MCF 10A (cell line): Measurements from ENCODE around the gene SUGCT. TPM values are rescaled to one million over a fixed set of nuclear protein-coding genes. Genes with fewer than 3 reads are reported as not detected.

Source experiments
- BruUV-seq: library from RNA; stranded (reverse); fragments of 400-500 nt; replicated peaks from 2 replicates; lab custom pipeline; 2021; lab: Mats Ljungman, UMichigan
- CTCF ChIA-PET: fragments of 300-600 bp; sonication (Branson Sonifier 250); formaldehyde crosslinking; extraction: SDS; loops from one replicate; lab custom pipeline; 2021; ENCODE audit warnings: antibody characterized with exemption, inconsistent platforms; lab: Yijun Ruan, JAX
- POLR2A ChIA-PET: fragments of 300-600, 350-650 bp; sonication (Branson Sonifier 250); formaldehyde crosslinking; extraction: SDS; loops from one replicate; lab custom pipeline; 2020; ENCODE audit warnings: antibody characterized with exemption, inconsistent platforms; lab: Yijun Ruan, JAX
- DNase-seq: peaks from one replicate; pipeline ENCODE4 v3.0.0-alpha.2; 2018; ENCODE audit not compliant: unreplicated experiment
- H3K27ac Mint-ChIP-seq: one replicate; pipeline ENCODE4 v1.8.0; 2022; ENCODE audit warnings: mild to moderate bottlenecking, low read depth, mixed read lengths; ENCODE audit not compliant: unreplicated experiment
- H3K27me3 Mint-ChIP-seq: one replicate; pipeline ENCODE4 v1.8.0; 2022; ENCODE audit warnings: mixed read lengths; ENCODE audit not compliant: insufficient read depth, unreplicated experiment
- H3K36me3 Mint-ChIP-seq: one replicate; pipeline ENCODE4 v1.8.0; 2022; ENCODE audit warnings: mild to moderate bottlenecking, moderate library complexity, mixed read lengths; ENCODE audit not compliant: insufficient read depth, unreplicated experiment
- H3K4me1 Mint-ChIP-seq: one replicate; pipeline ENCODE4 v1.8.0; 2022; ENCODE audit warnings: mixed read lengths; ENCODE audit not compliant: insufficient read depth, unreplicated experiment
- H3K4me3 Mint-ChIP-seq: one replicate; pipeline ENCODE4 v1.8.0; 2022; ENCODE audit warnings: mild to moderate bottlenecking, moderate library complexity, mixed read lengths; ENCODE audit not compliant: unreplicated experiment
- H3K9me3 Mint-ChIP-seq: one replicate; pipeline ENCODE4 v1.8.0; 2022; ENCODE audit warnings: mixed read lengths; ENCODE audit not compliant: unreplicated experiment
- CTCF ChIP-seq: fragments of 200-600 bp; IDR thresholded peaks from one replicate; pipeline ENCODE4 v1.8.0; 2022; ENCODE audit warnings: antibody characterized with exemption, mild to moderate bottlenecking; ENCODE audit not compliant: unreplicated experiment
- intact Hi-C: fragments of 100-400 bp; cut with micrococcal nuclease; formaldehyde crosslinking; loops from 2 replicates; pipeline ENCODE4 v1.14.1; 2022
- total RNA-seq: library from RNA; stranded (reverse); gene quantifications from 2 replicates; pipeline ENCODE4 v1.2.3, GENCODE V29; 2022

Gene SUGCT
- total RNA-seq, 1 experiment from 2014 or later: 25.4 TPM

GRCh38 chr7:40883826-40884225 lies 749.0 kb downstream of the SUGCT start:
- no peak for DNase-seq
- peaks cover 9% of the 10 kb centered on the region for H3K9me3 Mint-ChIP-seq
- no peak overlapping the region for H3K27ac Mint-ChIP-seq
- POLR2A ChIA-PET: interaction anchor here (0.9 kb wide), 1 partner anchor 8 kb away, joined by 3 read pairs; no protein-coding TSS in a partner anchor
- peaks cover 6% of the 10 kb centered on the region for H3K36me3 Mint-ChIP-seq
- intact Hi-C loops: no loop called here
- CTCF ChIA-PET: no interaction called here
- no peak overlapping the region for H3K4me3 Mint-ChIP-seq
- H3K4me1 Mint-ChIP-seq: peaks cover 14% of the 10 kb centered on the region
- TF ChIP-seq CTCF: no peak
- BruUV-seq: no TSS peak
- no peaks in the 10 kb centered on the region for H3K27me3 Mint-ChIP-seq

- ChIA-PET CTCF (no interaction called here), POLR2A (no interaction called here)
- H3K27ac Mint-ChIP-seq: no peak overlapping the region
- H3K27me3 Mint-ChIP-seq: no peaks in the 10 kb centered on the region
- TF ChIP-seq CTCF: no peak
- DNase-seq: no peak
- peaks cover 6% of the 10 kb centered on the region for H3K36me3 Mint-ChIP-seq
- peaks cover 9% of the 10 kb centered on the region for H3K9me3 Mint-ChIP-seq
- no peak overlapping the region for H3K4me3 Mint-ChIP-seq
- BruUV-seq: no TSS peak
- intact Hi-C loops: no loop called here
- H3K4me1 Mint-ChIP-seq: peaks cover 14% of the 10 kb centered on the region
Measured at GRCh38 chr7:40884241-40884640, 749.4 kb downstream of the SUGCT start.

GRCh38 chr7:40885503-40885902 lies 750.7 kb downstream of the SUGCT start:
- Mint-ChIP-seq H3K27ac (no peak overlapping the region), H3K36me3 (peaks cover 6% of the 10 kb centered on the region), H3K27me3 (no peaks in the 10 kb centered on the region), H3K4me1 (peaks cover 14% of the 10 kb centered on the region), H3K9me3 (peaks cover 11% of the 10 kb centered on the region), H3K4me3 (no peak overlapping the region)
- no peak for TF ChIP-seq CTCF
- intact Hi-C loops: no loop called here
- ChIA-PET POLR2A (interaction anchor here (0.7 kb wide), 1 partner anchor 526 kb away, joined by 3 read pairs; no protein-coding TSS in a partner anchor), CTCF (no interaction called here)
- BruUV-seq: no TSS peak
- DNase-seq: peak; percentile 30

- TF ChIP-seq CTCF: no peak
- no TSS peak for BruUV-seq
- no peaks in the 10 kb centered on the region for H3K27me3 Mint-ChIP-seq
- no peak for DNase-seq
- H3K4me3 Mint-ChIP-seq: no peak overlapping the region
- H3K36me3 Mint-ChIP-seq: peaks cover 6% of the 10 kb centered on the region
- H3K4me1 Mint-ChIP-seq: peaks cover 14% of the 10 kb centered on the region
- H3K9me3 Mint-ChIP-seq: peaks cover 26% of the 10 kb centered on the region
- CTCF ChIA-PET: interaction anchor here (0.6 kb wide), 1 partner anchor 535 kb away, joined by 3 read pairs; no protein-coding TSS in a partner anchor
- intact Hi-C loops: no loop called here
- POLR2A ChIA-PET: interaction anchor here (1.3 kb wide), 1 partner anchor 21 kb away, joined by 3 read pairs; no protein-coding TSS in a partner anchor
- no peak overlapping the region for H3K27ac Mint-ChIP-seq
Measured at GRCh38 chr7:40887099-40887498, 752.3 kb downstream of the SUGCT start.
